ENCODE data around the gene CHAC2. TPM values are rescaled to one million over a fixed set of nuclear protein-coding genes. Genes with fewer than 3 reads are reported as not detected.
"Not testable (repeated sequence)": the region's sequence is repeated elsewhere in the genome, so short reads cannot be mapped to it uniquely, and the experiment has no call there.

CHAC2 gene
- total RNA-seq, 1 experiment from 2014 or later, result 8.4 TPM

DNA sequence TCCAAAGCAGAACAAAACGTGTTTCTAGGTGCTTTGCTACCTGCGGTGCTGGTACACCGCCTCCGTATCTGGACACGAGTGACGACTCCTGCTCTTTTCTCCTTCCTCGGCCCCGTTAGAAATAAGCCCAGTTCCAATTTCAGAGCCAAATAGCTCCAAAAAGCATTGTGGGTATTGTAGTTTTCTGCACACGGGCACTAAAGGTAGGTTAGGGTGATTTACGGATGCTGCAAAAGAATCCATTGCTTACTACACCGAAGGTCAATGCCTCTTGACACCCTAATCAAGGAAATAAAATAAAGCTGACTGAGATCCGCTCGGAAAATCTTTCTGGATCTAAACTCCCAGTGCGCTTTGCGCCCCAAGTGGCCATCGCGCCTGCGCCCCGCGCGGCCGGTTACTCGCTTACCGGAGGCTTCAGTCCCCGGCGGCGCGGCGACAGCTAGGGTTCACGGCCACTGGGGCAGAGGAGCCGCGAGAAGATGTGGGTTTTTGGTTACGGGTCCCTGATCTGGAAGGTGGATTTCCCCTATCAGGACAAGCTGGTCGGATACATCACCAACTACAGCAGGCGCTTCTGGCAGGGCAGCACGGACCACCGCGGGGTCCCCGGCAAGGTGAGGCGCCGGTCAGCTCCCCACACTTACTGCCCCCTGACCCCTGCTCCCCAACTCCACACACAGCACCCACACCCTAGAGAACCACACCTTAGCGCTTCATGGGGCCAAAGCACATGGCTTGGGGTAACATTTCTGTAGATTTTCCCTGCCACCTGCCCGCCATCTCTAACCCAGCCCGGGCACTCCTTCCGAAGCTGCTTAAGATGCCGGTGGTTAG is at the start of gene CHAC2 (continued):
- TF ChIP-seq, protein P1, sequence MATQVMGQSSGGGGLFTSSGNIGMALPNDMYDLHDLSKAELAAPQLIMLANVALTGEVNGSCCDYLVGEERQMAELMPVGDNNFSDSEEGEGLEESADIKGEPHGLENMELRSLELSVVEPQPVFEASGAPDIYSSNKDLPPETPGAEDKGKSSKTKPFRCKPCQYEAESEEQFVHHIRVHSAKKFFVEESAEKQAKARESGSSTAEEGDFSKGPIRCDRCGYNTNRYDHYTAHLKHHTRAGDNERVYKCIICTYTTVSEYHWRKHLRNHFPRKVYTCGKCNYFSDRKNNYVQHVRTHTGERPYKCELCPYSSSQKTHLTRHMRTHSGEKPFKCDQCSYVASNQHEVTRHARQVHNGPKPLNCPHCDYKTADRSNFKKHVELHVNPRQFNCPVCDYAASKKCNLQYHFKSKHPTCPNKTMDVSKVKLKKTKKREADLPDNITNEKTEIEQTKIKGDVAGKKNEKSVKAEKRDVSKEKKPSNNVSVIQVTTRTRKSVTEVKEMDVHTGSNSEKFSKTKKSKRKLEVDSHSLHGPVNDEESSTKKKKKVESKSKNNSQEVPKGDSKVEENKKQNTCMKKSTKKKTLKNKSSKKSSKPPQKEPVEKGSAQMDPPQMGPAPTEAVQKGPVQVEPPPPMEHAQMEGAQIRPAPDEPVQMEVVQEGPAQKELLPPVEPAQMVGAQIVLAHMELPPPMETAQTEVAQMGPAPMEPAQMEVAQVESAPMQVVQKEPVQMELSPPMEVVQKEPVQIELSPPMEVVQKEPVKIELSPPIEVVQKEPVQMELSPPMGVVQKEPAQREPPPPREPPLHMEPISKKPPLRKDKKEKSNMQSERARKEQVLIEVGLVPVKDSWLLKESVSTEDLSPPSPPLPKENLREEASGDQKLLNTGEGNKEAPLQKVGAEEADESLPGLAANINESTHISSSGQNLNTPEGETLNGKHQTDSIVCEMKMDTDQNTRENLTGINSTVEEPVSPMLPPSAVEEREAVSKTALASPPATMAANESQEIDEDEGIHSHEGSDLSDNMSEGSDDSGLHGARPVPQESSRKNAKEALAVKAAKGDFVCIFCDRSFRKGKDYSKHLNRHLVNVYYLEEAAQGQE (IDR thresholded peaks at IDR 0.05; ENCODE audit: low read depth), result no peak
- TF ChIP-seq SRF (IDR thresholded peaks at IDR 0.05; ENCODE audit: low read depth) (no peak), POLR2AphosphoS5 (IDR thresholded peaks at IDR 0.05; ENCODE audit: low read depth, low read length) (peak; percentile 90)

DNA sequence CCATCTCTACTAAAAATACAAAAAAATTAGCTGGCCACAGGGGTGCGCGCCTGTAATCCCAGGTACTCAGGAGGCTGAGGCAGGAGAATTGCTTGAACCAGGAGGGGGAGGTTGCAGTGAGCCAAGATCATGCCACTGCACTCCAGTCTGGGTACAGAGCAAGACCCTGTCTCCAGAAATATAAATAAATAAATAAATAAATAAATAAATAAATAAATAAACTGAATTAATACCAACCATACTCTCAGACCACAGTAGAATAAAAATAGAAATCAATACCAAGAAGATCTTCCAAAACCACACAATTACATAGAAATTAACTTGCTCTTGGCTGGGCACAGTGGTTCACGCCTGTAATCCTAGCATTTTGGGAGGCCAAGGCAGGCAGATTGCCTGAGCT is 46.7 kb upstream of the CHAC2 start:
- H4K20me1 ChIP-seq (ENCODE audit: insufficient read depth); H3K9me3 ChIP-seq (ENCODE audit: control insufficient read depth in 1 of 2, insufficient read depth in 1 of 2, low read depth in 1 of 2, low read length in 2 of 2); ATAC-seq; RAD21 ChIA-PET (ENCODE audit: low non-redundant PET in 1 of 2, low total read pairs in 2 of 2, uncharacterized antibody in 2 of 2, unreplicated experiment in 2 of 2); H3K27ac ChIP-seq (ENCODE audit: low read depth, low read length); H3K4me2 ChIP-seq (ENCODE audit: low read length); H2AFZ ChIP-seq (ENCODE audit: low read depth, low read length, poor library complexity, severe bottlenecking); H3K79me2 ChIP-seq (ENCODE audit: insufficient read depth, low read length); intact Hi-C loops (cut with micrococcal nuclease); H3K9ac ChIP-seq (ENCODE audit: low read length); CTCF ChIA-PET; POLR2A ChIA-PET; H3K27me3 ChIP-seq (ENCODE audit: insufficient read depth, low read length); H3K4me1 ChIP-seq (ENCODE audit: control insufficient read depth in 1 of 2, insufficient read depth in 2 of 2, low read length in 2 of 2); H3K9me2 ChIP-seq (ENCODE audit: insufficient read depth); H3K4me3 ChIP-seq (replicated peaks in 1 of 2; ENCODE audit: low read depth in 1 of 2, low read length in 2 of 2); BruUV-seq (replicated peaks); DNase-seq (ENCODE audit: low read depth, low spot score); H3K36me3 ChIP-seq (ENCODE audit: control insufficient read depth in 1 of 2, insufficient read depth in 2 of 2, low read length in 2 of 2): not testable (repeated sequence)
